OCI-LY1 (cell line): Measurements from ENCODE around the gene MAN1B1.

Experiments used
- EZH2 ChIP-seq: fragments of 200-600 bp; sonication (generic), shearing (Covaris generic); IDR thresholded peaks from 2 replicates; pipeline ENCODE4 v1.8.0; 2017; ENCODE audit warnings: borderline replicate concordance, mixed run types, mild to moderate bottlenecking, antibody characterized with exemption, low read length, moderate library complexity, mixed read lengths
- TF ChIP-seq, protein P1 (sequence below): fragments of 200-600 bp; sonication (generic), shearing (Covaris generic); IDR thresholded peaks from 2 replicates; pipeline ENCODE4 v1.5.1; 2017; ENCODE audit warnings: mild to moderate bottlenecking, antibody characterized with exemption, low read length, moderate library complexity, mixed read lengths

GRCh38 chr9:137112564-137113384 lies 26.0 kb downstream of the MAN1B1 start:
- TF ChIP-seq, protein P1, sequence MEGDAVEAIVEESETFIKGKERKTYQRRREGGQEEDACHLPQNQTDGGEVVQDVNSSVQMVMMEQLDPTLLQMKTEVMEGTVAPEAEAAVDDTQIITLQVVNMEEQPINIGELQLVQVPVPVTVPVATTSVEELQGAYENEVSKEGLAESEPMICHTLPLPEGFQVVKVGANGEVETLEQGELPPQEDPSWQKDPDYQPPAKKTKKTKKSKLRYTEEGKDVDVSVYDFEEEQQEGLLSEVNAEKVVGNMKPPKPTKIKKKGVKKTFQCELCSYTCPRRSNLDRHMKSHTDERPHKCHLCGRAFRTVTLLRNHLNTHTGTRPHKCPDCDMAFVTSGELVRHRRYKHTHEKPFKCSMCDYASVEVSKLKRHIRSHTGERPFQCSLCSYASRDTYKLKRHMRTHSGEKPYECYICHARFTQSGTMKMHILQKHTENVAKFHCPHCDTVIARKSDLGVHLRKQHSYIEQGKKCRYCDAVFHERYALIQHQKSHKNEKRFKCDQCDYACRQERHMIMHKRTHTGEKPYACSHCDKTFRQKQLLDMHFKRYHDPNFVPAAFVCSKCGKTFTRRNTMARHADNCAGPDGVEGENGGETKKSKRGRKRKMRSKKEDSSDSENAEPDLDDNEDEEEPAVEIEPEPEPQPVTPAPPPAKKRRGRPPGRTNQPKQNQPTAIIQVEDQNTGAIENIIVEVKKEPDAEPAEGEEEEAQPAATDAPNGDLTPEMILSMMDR: no peak
- TF ChIP-seq EZH2: no peak
